Neural cell (in vitro differentiated cells): ENCODE results near the gene CAV2. TPM values are rescaled to one million over a fixed set of nuclear protein-coding genes. Genes with fewer than 3 reads are reported as not detected.

ENCODE experiments used
- H2AFZ ChIP-seq: fragments of 200-600, 300-800 bp; sonication (generic), shearing (Covaris generic); 2 replicates; pipeline ENCODE4 v1.6.0; 2014; ENCODE audit warnings: low read depth, mild to moderate bottlenecking, antibody characterized with exemption, low read length, moderate library complexity
- H3F3A ChIP-seq: fragments of 200-600 bp; shearing (Covaris generic); 2 replicates; pipeline ENCODE4 v1.6.1; 2016; ENCODE audit warnings: mild to moderate bottlenecking, moderate library complexity, mixed read lengths, antibody characterized with exemption, low read length; ENCODE audit not compliant: insufficient read depth, poor library complexity, severe bottlenecking
- H3K27ac ChIP-seq: fragments of 200-600, 300-800 bp; sonication (generic), shearing (Covaris generic); 2 replicates; pipeline ENCODE4 v1.5.1; 2014; ENCODE audit warnings: mild to moderate bottlenecking, low read length, moderate library complexity
- H3K27me3 ChIP-seq: fragments of 300-800, 200-600 bp; sonication (generic), shearing (Covaris generic); 2 replicates; pipeline ENCODE4 v1.6.0; 2014; ENCODE audit warnings: mild to moderate bottlenecking, low read depth, low read length, moderate library complexity; ENCODE audit not compliant: insufficient read depth
- H3K36me3 ChIP-seq: fragments of 300-800, 200-600 bp; sonication (generic), shearing (Covaris generic); 2 replicates; pipeline ENCODE4 v1.5.1; 2014; ENCODE audit warnings: mild to moderate bottlenecking, antibody characterized with exemption, low read length, moderate library complexity; ENCODE audit not compliant: insufficient read depth
- H3K4me2 ChIP-seq: fragments of 300-800, 200-600 bp; sonication (generic), shearing (Covaris generic); 2 replicates; pipeline ENCODE4 v1.6.0; 2014; ENCODE audit warnings: mild to moderate bottlenecking, low read length
- H3K4me3 ChIP-seq: fragments of 300-800, 200-600 bp; sonication (generic), shearing (Covaris generic); 2 replicates; pipeline ENCODE4 v1.5.1; 2014; ENCODE audit warnings: mild to moderate bottlenecking, low read length, moderate library complexity
- H3K79me2 ChIP-seq: fragments of 200-600 bp; shearing (Covaris generic); replicated peaks from 2 replicates; pipeline ENCODE4 v1.6.0; 2014; ENCODE audit warnings: mild to moderate bottlenecking, low read length, moderate library complexity; ENCODE audit not compliant: insufficient read depth
- H3K9ac ChIP-seq: fragments of 300-800, 200-600 bp; sonication (generic), shearing (Covaris generic); 2 replicates; pipeline ENCODE4 v1.6.1; 2016; ENCODE audit warnings: mild to moderate bottlenecking, low read length, mixed read lengths
- H3K9me2 ChIP-seq: fragments of 200-600 bp; shearing (Covaris generic); 2 replicates; pipeline ENCODE4 v1.6.1; 2016; ENCODE audit warnings: mild to moderate bottlenecking, low read length, mixed read lengths; ENCODE audit not compliant: insufficient read depth
- H3K9me3 ChIP-seq: fragments of 200-600, 300-800 bp; sonication (generic), shearing (Covaris generic); 2 replicates; pipeline ENCODE4 v1.6.1; 2016; ENCODE audit warnings: mild to moderate bottlenecking, mixed run types, low read length, moderate library complexity, mixed read lengths
- H4K20me1 ChIP-seq: fragments of 200-600 bp; shearing (Covaris generic); 2 replicates; pipeline ENCODE4 v1.6.1; 2016; ENCODE audit warnings: mild to moderate bottlenecking, mixed run types; ENCODE audit not compliant: insufficient read depth
- EP300 ChIP-seq: fragments of 450-650 bp; conservative IDR thresholded peaks from 2 replicates; pipeline ENCODE4 v1.6.1; 2014; ENCODE audit warnings: antibody characterized with exemption, mild to moderate bottlenecking, moderate library complexity; ENCODE audit not compliant: poor library complexity, severe bottlenecking
- EZH2 ChIP-seq: fragments of 200-600, 300-800 bp; shearing (Covaris generic), sonication (generic); IDR thresholded peaks from 2 replicates; pipeline ENCODE4 v1.6.1; 2014; ENCODE audit warnings: antibody characterized with exemption, low read length, borderline replicate concordance, mild to moderate bottlenecking; ENCODE audit not compliant: insufficient read depth, poor library complexity, severe bottlenecking
- MXI1 ChIP-seq: fragments of 450-650 bp; conservative IDR thresholded peaks from 2 replicates; pipeline ENCODE4 v1.6.1; 2014; ENCODE audit warnings: antibody characterized with exemption, mild to moderate bottlenecking; ENCODE audit not compliant: poor library complexity, severe bottlenecking
- POLR2AphosphoS5 ChIP-seq: IDR thresholded peaks from 2 replicates; pipeline ENCODE4 v1.6.1; 2012
- RAD21 ChIP-seq: fragments of 450-650 bp; conservative IDR thresholded peaks from 2 replicates; pipeline ENCODE4 v1.6.1; 2014; ENCODE audit warnings: antibody characterized with exemption, mild to moderate bottlenecking, moderate library complexity
- SMC3 ChIP-seq: fragments of 450-650 bp; conservative IDR thresholded peaks from 2 replicates; pipeline ENCODE4 v1.6.1; 2014; ENCODE audit warnings: antibody characterized with exemption, mild to moderate bottlenecking, moderate library complexity; ENCODE audit not compliant: poor library complexity
- TAF1 ChIP-seq: IDR thresholded peaks from 2 replicates; pipeline ENCODE4 v1.6.1; 2012; ENCODE audit warnings: low read depth
- polyA minus RNA-seq: library from RNA; depleted of rRNA, polyadenylated mRNA; stranded (reverse); fragments of >200 nt; gene quantifications from 2 replicates; pipeline ENCODE4 v1.2.3, GENCODE V29; 2014
- polyA plus RNA-seq: library from polyadenylated mRNA; depleted of rRNA; stranded (reverse); fragments of >200 nt; gene quantifications from 2 replicates; pipeline ENCODE4 v1.2.3, GENCODE V29; 2014
- TF ChIP-seq, protein P1 (sequence below): fragments of 450-650 bp; IDR thresholded peaks from 2 replicates; pipeline ENCODE4 v1.5.1; 2014; ENCODE audit warnings: antibody characterized with exemption, mild to moderate bottlenecking, moderate library complexity; ENCODE audit not compliant: poor library complexity, severe bottlenecking
- TF ChIP-seq, protein P2 (sequence below): IDR thresholded peaks from 2 replicates; pipeline ENCODE4 v1.6.1; 2012; ENCODE audit warnings: borderline replicate concordance

CAV2 gene, protein sequence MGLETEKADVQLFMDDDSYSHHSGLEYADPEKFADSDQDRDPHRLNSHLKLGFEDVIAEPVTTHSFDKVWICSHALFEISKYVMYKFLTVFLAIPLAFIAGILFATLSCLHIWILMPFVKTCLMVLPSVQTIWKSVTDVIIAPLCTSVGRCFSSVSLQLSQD
- polyA plus RNA-seq (1.1 TPM in 1 of 2 replicates, not detected in the other), polyA minus RNA-seq (not detected in 2 replicates)

DNA sequence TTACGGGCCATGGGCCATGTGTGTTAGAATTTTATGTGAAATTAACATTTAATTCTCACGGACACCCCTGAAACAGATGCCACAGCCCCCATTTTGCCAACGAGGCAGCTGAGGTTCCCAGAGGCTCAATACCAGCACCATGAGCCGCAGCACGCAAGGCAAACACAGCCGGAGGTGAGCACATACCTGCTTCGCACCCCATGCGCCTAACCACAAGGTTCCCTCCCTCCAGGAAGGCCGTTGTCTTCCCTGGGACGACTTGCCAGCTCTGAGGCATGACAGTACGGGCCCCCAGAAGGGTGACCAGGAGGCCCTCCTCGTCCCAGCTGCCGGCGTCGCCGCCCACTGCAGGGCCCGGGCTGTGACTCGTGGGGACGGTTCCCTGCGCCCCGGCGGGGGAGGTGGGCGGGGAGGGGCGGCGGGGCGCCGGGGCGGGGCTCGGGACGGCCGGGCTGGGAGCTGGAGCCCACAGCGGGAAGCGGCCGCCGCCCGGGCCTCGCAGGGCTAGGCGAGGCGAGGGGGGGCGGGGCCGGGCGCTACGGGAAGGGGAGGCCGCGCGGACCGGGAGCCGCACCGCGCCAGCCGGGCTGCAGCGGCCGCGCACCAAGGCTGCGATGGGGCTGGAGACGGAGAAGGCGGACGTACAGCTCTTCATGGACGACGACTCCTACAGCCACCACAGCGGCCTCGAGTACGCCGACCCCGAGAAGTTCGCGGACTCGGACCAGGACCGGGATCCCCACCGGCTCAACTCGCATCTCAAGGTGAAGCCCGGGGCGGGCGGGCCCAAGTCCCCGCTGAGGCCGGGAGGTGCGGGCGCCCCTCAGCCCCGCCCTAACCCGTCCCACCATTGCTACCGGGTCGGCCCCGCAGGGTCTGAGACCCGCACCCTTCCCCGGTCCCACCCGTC is at the start of gene CAV2:
TSS of gene CAV2 (plus strand) at position 571 of the 910 bp plus-strand sequence. CDS start at position 615, 44 bp downstream.
- Histone ChIP-seq H3K9me3 (no peaks in the 10 kb centered on the region), H3K4me2 (no peak within 1 kb of the TSS), H3K36me3 (no peaks in the 10 kb centered on the region), H2AFZ (no peak within 1 kb of the TSS), H3K27ac (no peak within 1 kb of the TSS), H3K79me2 (no peaks in the 10 kb centered on the region), H4K20me1 (no peaks in the 10 kb centered on the region), H3F3A (no peaks in the 10 kb centered on the region), H3K27me3 (peaks cover 37% of the 10 kb centered on the region), H3K9ac (peak within 1 kb of the TSS; percentile 15), H3K4me3 (peak within 1 kb of the TSS; percentile 68), H3K9me2 (no peaks in the 10 kb centered on the region)
- TF ChIP-seq TAF1, result no peak
- TF ChIP-seq EP300, result no peak
- no peak for TF ChIP-seq MXI1
- no peak for TF ChIP-seq RAD21
- TF ChIP-seq, protein P1, sequence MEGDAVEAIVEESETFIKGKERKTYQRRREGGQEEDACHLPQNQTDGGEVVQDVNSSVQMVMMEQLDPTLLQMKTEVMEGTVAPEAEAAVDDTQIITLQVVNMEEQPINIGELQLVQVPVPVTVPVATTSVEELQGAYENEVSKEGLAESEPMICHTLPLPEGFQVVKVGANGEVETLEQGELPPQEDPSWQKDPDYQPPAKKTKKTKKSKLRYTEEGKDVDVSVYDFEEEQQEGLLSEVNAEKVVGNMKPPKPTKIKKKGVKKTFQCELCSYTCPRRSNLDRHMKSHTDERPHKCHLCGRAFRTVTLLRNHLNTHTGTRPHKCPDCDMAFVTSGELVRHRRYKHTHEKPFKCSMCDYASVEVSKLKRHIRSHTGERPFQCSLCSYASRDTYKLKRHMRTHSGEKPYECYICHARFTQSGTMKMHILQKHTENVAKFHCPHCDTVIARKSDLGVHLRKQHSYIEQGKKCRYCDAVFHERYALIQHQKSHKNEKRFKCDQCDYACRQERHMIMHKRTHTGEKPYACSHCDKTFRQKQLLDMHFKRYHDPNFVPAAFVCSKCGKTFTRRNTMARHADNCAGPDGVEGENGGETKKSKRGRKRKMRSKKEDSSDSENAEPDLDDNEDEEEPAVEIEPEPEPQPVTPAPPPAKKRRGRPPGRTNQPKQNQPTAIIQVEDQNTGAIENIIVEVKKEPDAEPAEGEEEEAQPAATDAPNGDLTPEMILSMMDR, result no peak
- no peak for TF ChIP-seq SMC3
- TF ChIP-seq POLR2AphosphoS5, result no peak
- TF ChIP-seq, protein P2, sequence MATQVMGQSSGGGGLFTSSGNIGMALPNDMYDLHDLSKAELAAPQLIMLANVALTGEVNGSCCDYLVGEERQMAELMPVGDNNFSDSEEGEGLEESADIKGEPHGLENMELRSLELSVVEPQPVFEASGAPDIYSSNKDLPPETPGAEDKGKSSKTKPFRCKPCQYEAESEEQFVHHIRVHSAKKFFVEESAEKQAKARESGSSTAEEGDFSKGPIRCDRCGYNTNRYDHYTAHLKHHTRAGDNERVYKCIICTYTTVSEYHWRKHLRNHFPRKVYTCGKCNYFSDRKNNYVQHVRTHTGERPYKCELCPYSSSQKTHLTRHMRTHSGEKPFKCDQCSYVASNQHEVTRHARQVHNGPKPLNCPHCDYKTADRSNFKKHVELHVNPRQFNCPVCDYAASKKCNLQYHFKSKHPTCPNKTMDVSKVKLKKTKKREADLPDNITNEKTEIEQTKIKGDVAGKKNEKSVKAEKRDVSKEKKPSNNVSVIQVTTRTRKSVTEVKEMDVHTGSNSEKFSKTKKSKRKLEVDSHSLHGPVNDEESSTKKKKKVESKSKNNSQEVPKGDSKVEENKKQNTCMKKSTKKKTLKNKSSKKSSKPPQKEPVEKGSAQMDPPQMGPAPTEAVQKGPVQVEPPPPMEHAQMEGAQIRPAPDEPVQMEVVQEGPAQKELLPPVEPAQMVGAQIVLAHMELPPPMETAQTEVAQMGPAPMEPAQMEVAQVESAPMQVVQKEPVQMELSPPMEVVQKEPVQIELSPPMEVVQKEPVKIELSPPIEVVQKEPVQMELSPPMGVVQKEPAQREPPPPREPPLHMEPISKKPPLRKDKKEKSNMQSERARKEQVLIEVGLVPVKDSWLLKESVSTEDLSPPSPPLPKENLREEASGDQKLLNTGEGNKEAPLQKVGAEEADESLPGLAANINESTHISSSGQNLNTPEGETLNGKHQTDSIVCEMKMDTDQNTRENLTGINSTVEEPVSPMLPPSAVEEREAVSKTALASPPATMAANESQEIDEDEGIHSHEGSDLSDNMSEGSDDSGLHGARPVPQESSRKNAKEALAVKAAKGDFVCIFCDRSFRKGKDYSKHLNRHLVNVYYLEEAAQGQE, result no peak
- no peak for TF ChIP-seq EZH2

DNA sequence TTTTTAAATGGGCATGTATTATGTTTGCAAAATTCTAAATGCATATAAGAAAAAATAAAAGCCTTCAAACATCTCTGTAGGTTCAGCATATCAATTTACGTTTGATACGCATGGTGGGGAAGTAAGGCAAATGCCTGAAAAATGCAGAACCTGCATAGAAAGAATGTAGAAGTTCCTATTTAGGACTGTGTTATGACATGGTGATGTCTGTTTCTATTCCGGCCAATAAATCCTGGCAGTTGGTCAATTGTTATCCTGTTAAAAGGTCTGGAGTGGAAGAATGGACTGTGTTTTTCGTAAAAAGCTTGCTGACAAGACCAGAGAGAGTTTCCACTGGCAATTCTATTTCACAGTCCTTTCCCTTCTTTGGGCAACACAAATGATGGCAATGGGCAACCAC is 49.6 kb upstream of the CAV2 start:
- no peak overlapping the region for H3K4me3 ChIP-seq
- H3K27me3 ChIP-seq, result no peaks in the 10 kb centered on the region
- no peak overlapping the region for H3K27ac ChIP-seq
- H4K20me1 ChIP-seq, result no peaks in the 10 kb centered on the region
- H3K9me2 ChIP-seq, result no peaks in the 10 kb centered on the region
- H2AFZ ChIP-seq, result no peak overlapping the region
- no peak for TF ChIP-seq POLR2AphosphoS5
- TF ChIP-seq TAF1, result no peak
- no peak for TF ChIP-seq SMC3
- TF ChIP-seq, protein P2, result no peak
- TF ChIP-seq MXI1, result no peak
- TF ChIP-seq EP300, result no peak
- TF ChIP-seq EZH2, result no peak
- TF ChIP-seq, protein P1, result no peak
- no peak for TF ChIP-seq RAD21
- no peaks in the 10 kb centered on the region for H3K79me2 ChIP-seq
- no peaks in the 10 kb centered on the region for H3K36me3 ChIP-seq
- no peak overlapping the region for H3K4me2 ChIP-seq
- H3F3A ChIP-seq, result no peaks in the 10 kb centered on the region
- H3K9ac ChIP-seq, result no peak overlapping the region
- H3K9me3 ChIP-seq, result peaks cover 3% of the 10 kb centered on the region
